ENCODE measurements around the gene TMEM132C.

TMEM132C gene

GRCh38 chr12:128423205-128423604, 156.2 kb downstream of the TMEM132C start:
- no peak for ATAC-seq (ENCODE audit: low read depth)
- no peak for TF ChIP-seq CTCF (IDR thresholded peaks at IDR 0.05; ENCODE audit: poor library complexity, severe bottlenecking)
- H3K9me3 ChIP-seq (ENCODE audit: severe bottlenecking): no peaks in the 10 kb centered on the region
- no peaks in the 10 kb centered on the region for H3K36me3 ChIP-seq (ENCODE audit: low read depth)
- H3K4me3 ChIP-seq (ENCODE audit: severe bottlenecking): no peak overlapping the region
- no peaks in the 10 kb centered on the region for H3K27me3 ChIP-seq (ENCODE audit: insufficient read depth, poor library complexity, severe bottlenecking)
- no peak for DNase-seq (ENCODE audit: low spot score)
- no peaks in the 10 kb centered on the region for H3K4me1 ChIP-seq (ENCODE audit: insufficient read depth, poor library complexity, severe bottlenecking)
- H3K27ac ChIP-seq (ENCODE audit: poor library complexity, severe bottlenecking): no peak overlapping the region

GRCh38 chr12:128424931-128425431, 158.0 kb downstream of the TMEM132C start:
- no peaks in the 10 kb centered on the region for H3K27me3 ChIP-seq (ENCODE audit: insufficient read depth, poor library complexity, severe bottlenecking)
- H3K27ac ChIP-seq (ENCODE audit: poor library complexity, severe bottlenecking): no peak overlapping the region
- ATAC-seq (ENCODE audit: low read depth): no peak
- DNase-seq (ENCODE audit: low spot score): no peak
- H3K36me3 ChIP-seq (ENCODE audit: low read depth): no peaks in the 10 kb centered on the region
- H3K4me3 ChIP-seq (ENCODE audit: severe bottlenecking): no peak overlapping the region
- H3K4me1 ChIP-seq (ENCODE audit: insufficient read depth, poor library complexity, severe bottlenecking): no peaks in the 10 kb centered on the region
- TF ChIP-seq CTCF (IDR thresholded peaks at IDR 0.05; ENCODE audit: poor library complexity, severe bottlenecking): no peak
- H3K9me3 ChIP-seq (ENCODE audit: severe bottlenecking): no peaks in the 10 kb centered on the region

GRCh38 chr12:128425666-128426331, 158.8 kb downstream of the TMEM132C start:
- TF ChIP-seq CTCF (IDR thresholded peaks at IDR 0.05; ENCODE audit: poor library complexity, severe bottlenecking): no peak

GRCh38 chr12:128426511-128426910, 159.5 kb downstream of the TMEM132C start:
- TF ChIP-seq CTCF (IDR thresholded peaks at IDR 0.05; ENCODE audit: poor library complexity, severe bottlenecking): no peak
- ATAC-seq (ENCODE audit: low read depth) (no peak), DNase-seq (ENCODE audit: low spot score) (no peak)
- H3K9me3 ChIP-seq (ENCODE audit: severe bottlenecking): no peaks in the 10 kb centered on the region
- no peak overlapping the region for H3K27ac ChIP-seq (ENCODE audit: poor library complexity, severe bottlenecking)
- H3K36me3 ChIP-seq (ENCODE audit: low read depth): no peaks in the 10 kb centered on the region
- H3K27me3 ChIP-seq (ENCODE audit: insufficient read depth, poor library complexity, severe bottlenecking): no peaks in the 10 kb centered on the region
- no peaks in the 10 kb centered on the region for H3K4me1 ChIP-seq (ENCODE audit: insufficient read depth, poor library complexity, severe bottlenecking)
- H3K4me3 ChIP-seq (ENCODE audit: severe bottlenecking): no peak overlapping the region

More at GRCh38 chr12:128425666-128426331, 158.8 kb downstream of the TMEM132C start:
- H3K4me1 ChIP-seq (ENCODE audit: insufficient read depth, poor library complexity, severe bottlenecking): no peaks in the 10 kb centered on the region
- H3K27ac ChIP-seq (ENCODE audit: poor library complexity, severe bottlenecking): no peak overlapping the region
- ATAC-seq (ENCODE audit: low read depth): no peak
- DNase-seq (ENCODE audit: low spot score): no peak
- no peaks in the 10 kb centered on the region for H3K36me3 ChIP-seq (ENCODE audit: low read depth)
- no peak overlapping the region for H3K4me3 ChIP-seq (ENCODE audit: severe bottlenecking)
- H3K27me3 ChIP-seq (ENCODE audit: insufficient read depth, poor library complexity, severe bottlenecking): no peaks in the 10 kb centered on the region
- H3K9me3 ChIP-seq (ENCODE audit: severe bottlenecking): no peaks in the 10 kb centered on the region

GRCh38 chr12:128439796-128440195, 172.8 kb downstream of the TMEM132C start:
- no peak overlapping the region for H3K27ac ChIP-seq (ENCODE audit: poor library complexity, severe bottlenecking)
- no peak for TF ChIP-seq CTCF (IDR thresholded peaks at IDR 0.05; ENCODE audit: poor library complexity, severe bottlenecking)
- DNase-seq (ENCODE audit: low spot score): no peak
- no peaks in the 10 kb centered on the region for H3K27me3 ChIP-seq (ENCODE audit: insufficient read depth, poor library complexity, severe bottlenecking)
- H3K4me3 ChIP-seq (ENCODE audit: severe bottlenecking): no peak overlapping the region
- ATAC-seq (ENCODE audit: low read depth): no peak
- no peaks in the 10 kb centered on the region for H3K4me1 ChIP-seq (ENCODE audit: insufficient read depth, poor library complexity, severe bottlenecking)
- no peaks in the 10 kb centered on the region for H3K36me3 ChIP-seq (ENCODE audit: low read depth)
- H3K9me3 ChIP-seq (ENCODE audit: severe bottlenecking): no peaks in the 10 kb centered on the region

Data from RWPE2 (cell line).